IMR-90 (cell line): ENCODE measurements around the gene IP6K2. TPM values are rescaled to one million over a fixed set of nuclear protein-coding genes. Genes with fewer than 3 reads are reported as not detected.

Experiments
- ATAC-seq: fragments of 200-7000 bp; cut with Tn5 transposase; 2 replicates; pipeline ENCODE4 v1.9.1; 2020; ENCODE audit warnings: low read depth, mild to moderate bottlenecking, moderate library complexity
- BruUV-seq: library from RNA; stranded (reverse); fragments of 400-500 nt; replicated peaks from 2 replicates; lab custom pipeline; 2021; lab: Mats Ljungman, UMichigan
- CTCF ChIA-PET: fragments of 300-600 bp; formaldehyde crosslinking; extraction: SDS; loops from one replicate; lab custom pipeline; 2021; ENCODE audit warnings: antibody characterized with exemption; lab: Yijun Ruan, JAX
- POLR2A ChIA-PET: fragments of 300-600 bp; sonication (Branson Sonifier 250); formaldehyde crosslinking; loops from one replicate; lab custom pipeline; 2022; ENCODE audit warnings: antibody characterized with exemption; ENCODE audit not compliant: unreplicated experiment; lab: Charles Lee
- DNase-seq: peaks from one replicate; pipeline ENCODE4 v3.0.0; 2013
- H2AFZ ChIP-seq: replicated peaks from 2 replicates; pipeline ENCODE3; 2013; ENCODE audit warnings: low read length, mild to moderate bottlenecking; ENCODE audit not compliant: poor library complexity
- H2AK5ac ChIP-seq: 2 replicates; pipeline ENCODE4 v1.6.1; 2013; ENCODE audit warnings: low read depth, low read length, inconsistent platforms
- H2AK9ac ChIP-seq: replicated peaks from 2 replicates; pipeline ENCODE3; 2013; ENCODE audit warnings: mild to moderate bottlenecking, low read depth, low read length, moderate library complexity; ENCODE audit not compliant: poor library complexity
- H2BK120ac ChIP-seq: 2 replicates; pipeline ENCODE4 v1.6.1; 2013; ENCODE audit warnings: low read depth, low read length, inconsistent platforms
- H2BK15ac ChIP-seq: 3 replicates; pipeline ENCODE4 v1.6.1; 2013; ENCODE audit warnings: low read depth, low read length, inconsistent platforms
- H2BK20ac ChIP-seq: 2 replicates; pipeline ENCODE4 v1.6.1; 2013; ENCODE audit warnings: low read depth, mild to moderate bottlenecking, inconsistent platforms, low read length, moderate library complexity
- H2BK5ac ChIP-seq: 2 replicates; pipeline ENCODE4 v1.6.1; 2013; ENCODE audit warnings: mild to moderate bottlenecking, low read depth, low read length, inconsistent platforms; ENCODE audit not compliant: poor library complexity, severe bottlenecking
- H3K14ac ChIP-seq: replicated peaks from 2 replicates; pipeline ENCODE4 v1.6.1; 2013; ENCODE audit warnings: low read depth, low read length, inconsistent platforms
- H3K18ac ChIP-seq: 2 replicates; pipeline ENCODE4 v1.6.1; 2013; ENCODE audit warnings: low read depth, low read length, control low read depth
- H3K23ac ChIP-seq: 2 replicates; pipeline ENCODE4 v1.6.1; 2013; ENCODE audit warnings: low read depth, low read length, inconsistent platforms
- H3K27ac ChIP-seq: 2 replicates; pipeline ENCODE4 v1.5.1; 2013; ENCODE audit warnings: mild to moderate bottlenecking, control low read depth, low read length; ENCODE audit not compliant: insufficient read depth
- H3K27me3 ChIP-seq: 2 replicates; pipeline ENCODE4 v1.6.1; 2013; ENCODE audit warnings: low read length; ENCODE audit not compliant: control insufficient read depth, insufficient read depth
- H3K36me3 ChIP-seq: 2 replicates; pipeline ENCODE4 v1.6.1; 2013; ENCODE audit warnings: low read length, mixed read lengths; ENCODE audit not compliant: control insufficient read depth, insufficient read depth
- H3K4ac ChIP-seq: 2 replicates; pipeline ENCODE4 v1.6.1; 2013; ENCODE audit warnings: low read depth, low read length, inconsistent platforms
- H3K4me1 ChIP-seq: 2 replicates; pipeline ENCODE4 v1.6.1; 2013; ENCODE audit warnings: low read length, mixed read lengths; ENCODE audit not compliant: control insufficient read depth, insufficient read depth
- H3K4me2 ChIP-seq: 2 replicates; pipeline ENCODE4 v1.6.1; 2013; ENCODE audit warnings: low read depth, mild to moderate bottlenecking, control low read depth, low read length, moderate library complexity
- H3K4me3 ChIP-seq: 2 replicates; pipeline ENCODE4 v1.5.1; 2013; ENCODE audit warnings: low read depth, mild to moderate bottlenecking, control low read depth, low read length, moderate library complexity; ENCODE audit not compliant: insufficient read depth
- H3K56ac ChIP-seq: 2 replicates; pipeline ENCODE4 v1.6.1; 2013; ENCODE audit warnings: low read length, inconsistent platforms; ENCODE audit not compliant: insufficient read depth; ENCODE audit errors: extremely low read depth
- H3K79me1 ChIP-seq, 2 experiments: 2 replicates each; pipeline ENCODE4 v1.6.1; 2013; ENCODE audit warnings: low read length in 2 of 2, inconsistent platforms in 1 of 2, low read depth in 1 of 2
- H3K9ac ChIP-seq: 2 replicates; pipeline ENCODE4 v1.6.1; 2013; ENCODE audit warnings: low read depth, low read length, control low read depth
- H3K9me1 ChIP-seq: 2 replicates; pipeline ENCODE4 v1.6.1; 2013; ENCODE audit warnings: low read length, inconsistent platforms; ENCODE audit not compliant: insufficient read depth
- H3K9me3 ChIP-seq: 2 replicates; pipeline ENCODE4 v1.6.1; 2013; ENCODE audit warnings: low read length; ENCODE audit not compliant: control insufficient read depth, insufficient read depth
- H4K20me1 ChIP-seq: 2 replicates; pipeline ENCODE4 v1.6.1; 2013; ENCODE audit warnings: low read length, inconsistent platforms; ENCODE audit not compliant: insufficient read depth
- H4K5ac ChIP-seq: 2 replicates; pipeline ENCODE4 v1.6.1; 2013; ENCODE audit warnings: mild to moderate bottlenecking, low read depth, low read length, control low read depth
- H4K8ac ChIP-seq, 2 experiments: 2 replicates each; pipeline ENCODE4 v1.6.1; 2013; ENCODE audit warnings: low read depth in 2 of 2, low read length in 2 of 2, control low read depth in 1 of 2, inconsistent platforms in 1 of 2
- H4K91ac ChIP-seq: 2 replicates; pipeline ENCODE4 v1.6.1; 2013; ENCODE audit warnings: low read depth, low read length, inconsistent platforms; ENCODE audit not compliant: insufficient read depth
- CEBPB ChIP-seq: IDR thresholded peaks from 2 replicates; pipeline ENCODE4 v1.6.1; 2012; ENCODE audit warnings: low read depth, low read length, improper control_type of control experiment
- CHD1 ChIP-seq: IDR thresholded peaks from 2 replicates; pipeline ENCODE4 v1.6.1; 2012; ENCODE audit warnings: low read depth, low read length, improper control_type of control experiment
- CTCF ChIP-seq: conservative IDR thresholded peaks from 2 replicates; pipeline ENCODE4 v1.5.1; 2012; ENCODE audit warnings: mild to moderate bottlenecking, low read depth, low read length, improper control_type of control experiment
- ELK1 ChIP-seq: fragments of 150-350 bp; IDR thresholded peaks from 2 replicates; pipeline ENCODE4 v1.6.1; 2016; ENCODE audit warnings: low read depth, mild to moderate bottlenecking, low read length, moderate library complexity, borderline replicate concordance
- FOS ChIP-seq: fragments of 150-350 bp; IDR thresholded peaks from 2 replicates; pipeline ENCODE4 v1.6.1; 2016; ENCODE audit warnings: low read depth, low read length
- MAFK ChIP-seq: IDR thresholded peaks from 2 replicates; pipeline ENCODE4 v1.6.1; 2012; ENCODE audit warnings: low read depth, low read length, improper control_type of control experiment
- NFE2L2 ChIP-seq: fragments of 150-350 bp; IDR thresholded peaks from 2 replicates; pipeline ENCODE4 v1.6.1; 2016; ENCODE audit warnings: low read depth, mild to moderate bottlenecking, low read length
- RAD21 ChIP-seq: IDR thresholded peaks from 2 replicates; pipeline ENCODE4 v1.6.1; 2012; ENCODE audit warnings: low read length, improper control_type of control experiment
- RFX5 ChIP-seq: IDR thresholded peaks from 2 replicates; pipeline ENCODE4 v1.8.0; 2012; ENCODE audit warnings: low read depth, mild to moderate bottlenecking, low read length, moderate library complexity
- SMC3 ChIP-seq: fragments of 150-350 bp; IDR thresholded peaks from 2 replicates; pipeline ENCODE4 v1.6.1; 2016; ENCODE audit warnings: low read depth, mild to moderate bottlenecking, antibody characterized with exemption, low read length, moderate library complexity
- WGBS, 2 experiments: methylation state at CpG; one replicate each; pipeline versions ENCODE4 v1.1.5 to v1.1.7; 2013; ENCODE audit warnings: missing lambda C conversion rate in 2 of 2; ENCODE audit not compliant: insufficient read length in 1 of 2; ENCODE audit errors: extremely low coverage in 2 of 2; 5-methylcytosine and 5-hydroxymethylcytosine counted together
- dilution Hi-C: fragments of 300-500 bp; cut with HindIII; formaldehyde crosslinking; loops from one replicate; pipeline ENCODE4 v1.14.3; 2018; ENCODE audit warnings: low sequenced_read_pairs; ENCODE audit not compliant: unreplicated experiment
- in situ Hi-C: fragments of 300-500 bp; cut with MboI; formaldehyde crosslinking; loops from 3 replicates; pipeline ENCODE4 v1.14.3; 2019; ENCODE audit warnings: low sequenced_read_pairs, inconsistent platforms, mixed read lengths
- intact Hi-C: fragments of 100-400 bp; cut with micrococcal nuclease; formaldehyde crosslinking; loops from 2 replicates; pipeline ENCODE4 v1.10.0; 2022
- polyA plus RNA-seq, 3 experiments: library from polyadenylated mRNA; depleted of rRNA; stranded (reverse); fragments of >200 nt; gene quantifications; 2 replicates each; pipeline ENCODE4 v1.2.3, GENCODE V29; 2012; ENCODE audit warnings: low replicate concordance in 1 of 3
- total RNA-seq: library from RNA; depleted of rRNA; stranded (reverse); fragments of >200 nt; gene quantifications from 2 replicates; pipeline ENCODE4 v1.2.3, GENCODE V29; 2012

IP6K2 gene
- total and polyA plus RNA-seq, 2 of the 4 experiments (the other 2 are of a cell fraction): 73.7 to 169 TPM

GRCh38 chr3:48723725-48724124 lies 6.7 kb upstream of the IP6K2 start:
- Histone ChIP-seq H3K9me3 (no peaks in the 10 kb centered on the region), H3K18ac (no peak overlapping the region), H2AK5ac (no peak overlapping the region), H4K91ac (no peak overlapping the region), H3K4me2 (no peak overlapping the region), H4K20me1 (no peaks in the 10 kb centered on the region), H3K27me3 (peaks cover 3% of the 10 kb centered on the region), H2AFZ (no peak overlapping the region), H3K9me1 (peaks cover 3% of the 10 kb centered on the region; the same call in 1 of the 2 replicates), H3K27ac (no peak overlapping the region), H2BK5ac (no peak overlapping the region), H3K79me1 (0 out of 4 replicates have a peak, but pooled peaks cover 0 to 2% of the 10 kb centered on the region in 2 experiments), H3K4ac (no peak overlapping the region), H3K4me1 (peaks cover 6% of the 10 kb centered on the region), H2BK15ac (no peak overlapping the region), H4K5ac (no peak overlapping the region), H3K14ac (no peak overlapping the region), H2BK120ac (no peak overlapping the region), H2BK20ac (no peak overlapping the region), H3K56ac (no peak overlapping the region), H3K36me3 (no peaks in the 10 kb centered on the region), H3K4me3 (no peak overlapping the region), H2AK9ac (no peak overlapping the region), H3K9ac (no peak overlapping the region), H3K23ac (no peak overlapping the region), H4K8ac (no peak overlapping the region)
- ChIA-PET CTCF (no interaction called here), POLR2A (no interaction called here)
- no TSS peak for BruUV-seq
- DNase-seq: no peak
- TF ChIP-seq CEBPB (no peak), ELK1 (no peak), RAD21 (no peak), CTCF (no peak), RFX5 (no peak), NFE2L2 (no peak), SMC3 (no peak), CHD1 (no peak), FOS (no peak), MAFK (no peak)
- ATAC-seq: no peak
- dilution Hi-C loops (no loop called here), intact Hi-C loops (no loop called here), in situ Hi-C loops (no loop called here)
- 77% methylated on average over 4 of the region's 7 CpGs; no CpG with 5 or more reads in 1 of the 2 experiments for WGBS, 2 experiments
